Measurements from ENCODE around the gene CADM2. TPM values are rescaled to one million over a fixed set of nuclear protein-coding genes. Genes with fewer than 3 reads are reported as not detected.

CADM2 gene
- total RNA-seq, 1 donor from 2014 or later, result 4.3 TPM

DNA sequence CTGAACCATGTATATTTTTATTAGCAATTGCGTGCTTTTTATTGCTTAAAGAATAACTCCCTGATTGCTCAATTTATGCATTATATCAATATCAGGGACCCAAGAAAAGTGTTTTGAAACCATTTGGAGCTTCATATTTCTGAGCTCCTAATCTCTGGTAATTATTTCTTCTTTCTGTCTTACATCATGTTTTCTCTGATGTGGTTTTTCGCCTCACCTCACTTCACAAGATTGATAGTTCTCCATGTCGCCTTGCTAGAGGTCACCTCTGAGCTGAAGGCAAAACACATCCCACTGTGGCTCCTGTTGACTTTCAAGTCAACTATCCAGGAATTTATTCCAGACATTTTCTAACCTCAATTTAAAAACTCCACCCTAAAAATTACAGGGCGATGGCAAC lies 837.4 kb downstream of the CADM2 start:
- H3K27me3 ChIP-seq (ENCODE audit: low read depth), result no peaks in the 10 kb centered on the region
- H3K4me3 ChIP-seq, result no peak overlapping the region
- no peak for TF ChIP-seq CTCF (IDR thresholded peaks at IDR 0.05; ENCODE audit: borderline replicate concordance)
- peaks cover 7% of the 10 kb centered on the region for H3K9me3 ChIP-seq (replicated peaks)
- H3K36me3 ChIP-seq, result no peaks in the 10 kb centered on the region
- DNase-seq, result no peak
- H3K27ac ChIP-seq (replicated peaks), result no peak overlapping the region
- H3K4me1 ChIP-seq, result no peaks in the 10 kb centered on the region
- intact Hi-C loops (cut with micrococcal nuclease), result no loop called here

DNA sequence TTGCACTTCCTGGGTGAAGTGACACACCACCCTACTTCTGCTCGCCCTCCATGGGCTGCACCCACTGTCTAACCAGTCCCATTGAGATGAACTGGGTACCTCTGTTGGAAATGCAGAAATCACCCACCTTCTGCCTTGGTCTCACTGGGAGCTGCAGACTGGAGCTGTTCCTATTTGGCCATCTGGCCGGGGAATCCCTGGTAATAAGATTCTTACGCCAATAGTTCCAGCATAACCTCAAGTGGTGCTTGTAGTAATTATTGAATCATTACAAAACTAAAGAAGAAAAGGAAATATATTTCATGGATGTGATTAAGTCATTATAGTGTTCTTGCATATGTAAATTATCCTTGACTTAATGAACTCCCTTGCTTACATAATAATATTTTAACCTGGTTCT lies 841.9 kb downstream of the CADM2 start:
- Histone ChIP-seq H3K27ac (replicated peaks) (no peak overlapping the region), H3K36me3 (no peaks in the 10 kb centered on the region), H3K27me3 (ENCODE audit: low read depth) (no peaks in the 10 kb centered on the region), H3K4me1 (no peaks in the 10 kb centered on the region), H3K9me3 (replicated peaks) (peaks cover 7% of the 10 kb centered on the region), H3K4me3 (no peak overlapping the region)
- no peak for DNase-seq
- intact Hi-C loops (cut with micrococcal nuclease), result no loop called here
- no peak for TF ChIP-seq CTCF (IDR thresholded peaks at IDR 0.05; ENCODE audit: borderline replicate concordance)

DNA sequence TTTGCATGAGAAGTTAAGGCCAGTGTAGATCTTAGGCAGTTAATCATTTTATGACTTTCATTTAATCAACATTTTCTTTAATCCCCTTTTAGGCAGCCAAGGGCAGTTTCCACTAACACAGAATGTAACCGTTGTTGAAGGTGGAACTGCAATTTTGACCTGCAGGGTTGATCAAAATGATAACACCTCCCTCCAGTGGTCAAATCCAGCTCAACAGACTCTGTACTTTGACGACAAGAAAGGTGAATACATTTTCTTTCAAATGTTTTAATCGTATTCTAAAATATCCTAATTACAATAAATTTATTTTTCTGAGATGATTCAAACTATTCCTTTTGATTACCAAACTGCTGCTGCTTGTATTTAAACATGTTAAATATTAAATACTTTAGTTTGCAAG lies 843.2 kb downstream of the CADM2 start:
- intact Hi-C loops (cut with micrococcal nuclease), result no loop called here
- TF ChIP-seq CTCF (IDR thresholded peaks at IDR 0.05; ENCODE audit: borderline replicate concordance), result peak; percentile 53

GRCh38 chr3:85808755-85809154 lies 850.0 kb downstream of the CADM2 start:
- Histone ChIP-seq H3K27ac (replicated peaks) (no peak overlapping the region), H3K4me3 (no peak overlapping the region), H3K9me3 (replicated peaks) (no peaks in the 10 kb centered on the region), H3K27me3 (ENCODE audit: low read depth) (no peaks in the 10 kb centered on the region), H3K36me3 (no peaks in the 10 kb centered on the region), H3K4me1 (no peaks in the 10 kb centered on the region)
- intact Hi-C loops (cut with micrococcal nuclease), result no loop called here
- no peak for TF ChIP-seq CTCF (IDR thresholded peaks at IDR 0.05; ENCODE audit: borderline replicate concordance)
- DNase-seq, result no peak

More for the DNA sequence above, 843.2 kb downstream of the CADM2 start:
- H3K4me3 ChIP-seq, result no peak overlapping the region
- DNase-seq, result no peak
- H3K9me3 ChIP-seq (replicated peaks), result peaks cover 7% of the 10 kb centered on the region
- no peaks in the 10 kb centered on the region for H3K4me1 ChIP-seq
- H3K27me3 ChIP-seq (ENCODE audit: low read depth), result no peaks in the 10 kb centered on the region
- no peaks in the 10 kb centered on the region for H3K36me3 ChIP-seq
- H3K27ac ChIP-seq (replicated peaks), result no peak overlapping the region

GRCh38 chr3:85821130-85821756 lies 862.5 kb downstream of the CADM2 start:
- Histone ChIP-seq H3K36me3 (no peaks in the 10 kb centered on the region), H3K27ac (replicated peaks) (no peak overlapping the region), H3K4me1 (no peaks in the 10 kb centered on the region), H3K4me3 (no peak overlapping the region), H3K27me3 (ENCODE audit: low read depth) (no peaks in the 10 kb centered on the region), H3K9me3 (replicated peaks) (no peaks in the 10 kb centered on the region)
- no peak for DNase-seq
- intact Hi-C loops (cut with micrococcal nuclease), result no loop called here
- TF ChIP-seq CTCF (IDR thresholded peaks at IDR 0.05; ENCODE audit: borderline replicate concordance), result peak; percentile 50
